ENCODE results near the gene FHAD1.

GRCh38 chr1:15282810-15283474 lies 35.9 kb downstream of the FHAD1 start:
- TF ChIP-seq CTCF (IDR thresholded peaks at IDR 0.05; ENCODE audit: low read depth, low read length, poor library complexity, severe bottlenecking) (no peak), EZH2phosphoT487 (IDR thresholded peaks at IDR 0.05; ENCODE audit: borderline replicate concordance, low read length) (no peak)
